GM19239 (cell line): ENCODE measurements around the gene TMEM50B.
A peak's percentile ranks its signal among the peaks of the same experiment; 100 is the strongest.
"Not testable (repeated sequence)": the region's sequence is repeated elsewhere in the genome, so short reads cannot be mapped to it uniquely, and the experiment has no call there.

Source experiments
- DNase-seq: peaks from one replicate; pipeline ENCODE4 v3.0.0; 2011; ENCODE audit warnings: low spot score; ENCODE audit not compliant: insufficient read length
- FAIRE-seq: peaks from 2 replicates; lab custom pipeline; 2011; peaks lifted over from hg19 to GRCh38; lab: Jason Lieb, UNC

The TMEM50B gene

GRCh38 chr21:33433001-33433400 lies 46.8 kb downstream of the TMEM50B start:
- no peak for DNase-seq
- FAIRE-seq, result no peak

GRCh38 chr21:33432496-33432895 lies 47.3 kb downstream of the TMEM50B start:
- FAIRE-seq, result peak; percentile 47

GRCh38 chr21:33430858-33431257 lies 48.9 kb downstream of the TMEM50B start:
- DNase-seq (no peak), FAIRE-seq (no peak)

More at GRCh38 chr21:33432496-33432895, 47.3 kb downstream of the TMEM50B start:
- DNase-seq, result no peak

GRCh38 chr21:33428669-33429068 lies 51.1 kb downstream of the TMEM50B start:
- no peak for FAIRE-seq
- DNase-seq, result no peak

- FAIRE-seq, result no peak
Observed at GRCh38 chr21:33427051-33427450, 52.7 kb downstream of the TMEM50B start.

GRCh38 chr21:33425825-33426224 lies 53.9 kb downstream of the TMEM50B start:
- no peak for DNase-seq
- FAIRE-seq, result no peak

More at GRCh38 chr21:33427051-33427450, 52.7 kb downstream of the TMEM50B start:
- DNase-seq, result no peak

GRCh38 chr21:33424214-33424613 lies 55.6 kb downstream of the TMEM50B start:
- FAIRE-seq, result no peak
- DNase-seq, result no peak

GRCh38 chr21:33421713-33422393 lies 57.9 kb downstream of the TMEM50B start:
- DNase-seq (no peak), FAIRE-seq (no peak)

- DNase-seq, result no peak
- no peak for FAIRE-seq
Observed at GRCh38 chr21:33419538-33420123, 60.1 kb downstream of the TMEM50B start.

GRCh38 chr21:33418691-33419090 lies 61.1 kb downstream of the TMEM50B start:
- FAIRE-seq, result no peak

GRCh38 chr21:33414926-33415325 lies 64.8 kb downstream of the TMEM50B start:
- DNase-seq (no peak), FAIRE-seq (peak; percentile 47)

More at GRCh38 chr21:33418691-33419090, 61.1 kb downstream of the TMEM50B start:
- DNase-seq, result no peak

- DNase-seq (no peak), FAIRE-seq (no peak)
Observed at GRCh38 chr21:33414068-33414467, 65.7 kb downstream of the TMEM50B start.

- FAIRE-seq, result peak; percentile 88
- no peak for DNase-seq
Observed at GRCh38 chr21:33412832-33413519, 66.8 kb downstream of the TMEM50B start.

- DNase-seq, FAIRE-seq: not testable (repeated sequence)
Observed at GRCh38 chr21:33412439-33412831, 67.3 kb downstream of the TMEM50B start.

- no peak for DNase-seq
- no peak for FAIRE-seq
Observed at GRCh38 chr21:33411949-33412430, 67.8 kb downstream of the TMEM50B start.

GRCh38 chr21:33406493-33406892 lies 73.3 kb downstream of the TMEM50B start:
- DNase-seq, result no peak
- FAIRE-seq, result no peak

GRCh38 chr21:33403786-33404585 lies 75.8 kb downstream of the TMEM50B start:
- DNase-seq (no peak), FAIRE-seq (peak; percentile 57)

- FAIRE-seq, result no peak
- no peak for DNase-seq
Observed at GRCh38 chr21:33403128-33403785, 76.5 kb downstream of the TMEM50B start, which contains the start of gene IFNGR2. Gene IFNGR2, plus strand, starts transcription at chr21:33403413. Its CDS starts 131 bp downstream, at chr21:33403544.
